Right renal pelvis (tissue), 4 donors: Measurements from ENCODE around the gene HPCAL1. TPM values are rescaled to one million over a fixed set of nuclear protein-coding genes. Genes with fewer than 3 reads are reported as not detected.

Experiments
- DNase-seq, 4 donors: peaks; one replicate each; pipeline ENCODE4 v3.0.0-alpha.2; 2013; ENCODE audit warnings: low read depth in 4 of 4, low spot score in 3 of 4, missing footprints in 1 of 4
- polyA plus RNA-seq, 4 donors: library from polyadenylated mRNA; unstranded; fragments of 120-200 nt; gene quantifications; one replicate each; pipeline ENCODE4 v1.2.1, GENCODE V29; 2013; ENCODE audit not compliant: insufficient read length in 4 of 4

Gene HPCAL1
- polyA plus RNA-seq, 4 donors = 23.9 to 36.8 (median 31.5) TPM

DNA sequence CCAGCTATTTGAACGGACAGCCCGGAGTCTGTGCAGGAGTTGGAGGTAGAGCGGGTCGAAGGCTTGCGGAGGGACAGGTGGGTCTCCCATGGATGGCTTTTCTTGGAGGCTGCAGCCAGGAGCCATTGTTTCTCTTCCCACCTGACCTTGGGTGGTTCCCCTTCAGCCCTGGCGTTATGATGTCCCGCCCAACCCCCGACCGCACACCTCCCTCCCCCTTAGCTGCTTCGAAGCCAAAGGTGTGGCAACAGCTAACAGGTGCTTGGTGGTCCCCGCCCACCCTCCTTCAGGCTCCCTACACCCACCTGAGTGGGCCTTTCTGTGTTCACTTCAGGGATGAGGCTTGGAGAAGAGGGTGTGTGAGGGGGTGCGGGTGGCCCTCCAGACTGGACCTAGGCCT, 62.7 kb downstream of the HPCAL1 start:
- DNase-seq = no peak

DNA sequence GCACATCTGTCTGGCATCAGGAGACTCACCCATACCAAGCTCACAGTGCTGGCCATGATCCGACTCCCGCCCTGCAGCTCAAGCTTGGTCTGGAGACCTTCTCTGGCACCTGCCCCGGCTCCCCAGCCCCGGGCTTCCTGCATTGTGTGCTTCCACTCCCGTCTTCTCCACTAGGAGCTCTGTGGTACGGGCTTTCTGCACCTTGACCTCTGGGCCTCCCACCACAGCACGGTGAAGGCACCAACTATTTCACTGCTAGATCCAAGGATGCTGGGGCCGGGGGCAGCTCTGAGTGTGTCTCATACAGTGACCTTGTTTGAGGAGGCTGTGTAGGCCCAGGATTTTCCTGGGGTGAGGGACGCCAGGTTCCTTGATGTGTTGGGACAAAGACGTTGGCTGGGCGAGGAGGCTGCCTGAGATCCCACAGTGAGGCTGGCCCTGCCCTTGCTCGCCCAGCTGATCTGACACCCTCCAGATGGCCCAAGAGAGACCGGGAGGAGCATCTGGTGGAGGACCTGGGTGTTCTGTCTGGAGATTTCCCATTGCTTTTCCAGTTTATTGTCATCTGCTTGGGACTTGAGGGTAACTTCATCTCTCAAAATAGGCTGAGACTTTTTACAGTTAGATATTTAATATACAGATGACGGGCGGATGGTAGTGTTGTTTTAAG, 64.0 kb downstream of the HPCAL1 start:
- no peak for DNase-seq

DNA sequence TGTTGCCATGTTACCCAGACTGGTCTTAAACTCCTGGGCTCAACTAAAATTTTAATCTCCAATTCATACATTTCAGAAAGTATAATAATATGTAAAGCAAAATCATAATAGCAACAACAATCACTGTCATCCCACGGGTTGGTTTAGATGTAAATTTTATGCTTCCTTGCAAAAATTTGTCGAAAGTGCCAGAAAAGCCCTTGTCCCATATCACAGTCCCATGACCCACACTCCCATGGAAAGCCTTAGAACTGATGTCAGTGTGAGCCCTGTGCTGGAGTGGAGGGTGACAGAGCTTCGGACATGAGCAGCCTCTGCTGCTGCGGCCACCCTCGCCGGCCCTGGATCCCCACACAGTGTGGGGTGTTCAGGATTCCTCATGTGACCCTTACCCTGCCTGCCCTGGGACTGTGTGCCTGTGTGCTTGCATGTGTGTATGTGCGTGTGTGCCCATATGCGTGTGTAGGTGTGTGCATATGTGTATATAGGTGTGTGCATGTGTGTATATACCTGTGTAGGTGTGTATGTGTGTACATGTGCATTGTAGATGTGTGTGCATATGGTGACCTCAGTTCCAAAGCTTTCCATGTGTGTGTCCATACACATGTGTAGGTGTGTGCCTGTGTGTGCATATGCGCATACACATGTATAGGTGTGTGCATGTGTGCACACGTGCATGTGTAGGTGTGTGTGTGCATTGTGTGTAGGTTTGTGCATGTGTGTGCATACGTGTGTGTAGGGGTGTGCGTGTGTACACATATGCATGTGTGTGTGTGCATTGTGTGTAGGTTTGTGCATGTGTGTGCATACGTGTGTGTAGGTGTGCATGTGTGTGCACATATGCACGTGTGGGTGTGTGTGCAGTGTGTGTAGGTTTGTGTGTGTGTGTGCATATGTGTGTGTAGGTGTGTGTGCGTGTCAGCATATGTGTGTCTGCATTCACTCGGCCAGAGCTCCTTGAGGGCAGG, 65.1 kb downstream of the HPCAL1 start:
- DNase-seq = no peak

DNA sequence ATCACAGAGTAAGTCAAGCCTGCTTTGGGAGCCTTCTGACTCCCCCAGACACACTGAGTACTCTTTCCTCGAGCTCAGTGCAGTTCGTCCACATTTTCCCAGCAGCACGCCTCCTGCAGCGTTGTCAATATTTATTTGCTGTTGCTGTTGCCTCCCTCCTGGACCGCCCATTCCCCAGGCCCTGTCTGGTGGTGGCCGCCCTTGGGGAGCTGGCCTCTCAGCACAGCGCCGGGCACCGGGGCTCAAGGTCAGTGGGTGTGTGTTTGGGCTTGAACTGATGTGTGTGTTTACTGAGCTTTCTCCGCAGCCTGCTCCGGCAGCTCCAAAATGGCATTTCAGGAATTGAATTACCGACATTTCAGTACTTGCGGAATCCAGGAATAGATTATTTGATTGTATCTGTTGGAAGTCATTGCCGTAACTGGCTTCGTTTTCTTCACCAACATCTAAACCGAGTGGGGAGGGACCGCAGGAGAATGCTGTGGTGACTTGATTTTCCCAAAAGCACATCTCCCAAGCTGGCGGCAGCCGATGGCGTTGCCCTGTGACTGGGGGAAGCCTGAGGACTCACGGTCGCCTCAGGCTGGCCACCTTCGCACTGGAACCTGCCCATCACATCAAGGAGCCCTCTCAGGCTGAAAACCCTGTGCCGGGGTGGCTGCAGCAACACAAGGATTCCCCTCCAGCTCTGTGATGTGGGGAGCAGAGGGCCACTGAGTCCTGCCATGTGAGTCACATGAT, 66.0 kb downstream of the HPCAL1 start:
- DNase-seq = no peak

DNA sequence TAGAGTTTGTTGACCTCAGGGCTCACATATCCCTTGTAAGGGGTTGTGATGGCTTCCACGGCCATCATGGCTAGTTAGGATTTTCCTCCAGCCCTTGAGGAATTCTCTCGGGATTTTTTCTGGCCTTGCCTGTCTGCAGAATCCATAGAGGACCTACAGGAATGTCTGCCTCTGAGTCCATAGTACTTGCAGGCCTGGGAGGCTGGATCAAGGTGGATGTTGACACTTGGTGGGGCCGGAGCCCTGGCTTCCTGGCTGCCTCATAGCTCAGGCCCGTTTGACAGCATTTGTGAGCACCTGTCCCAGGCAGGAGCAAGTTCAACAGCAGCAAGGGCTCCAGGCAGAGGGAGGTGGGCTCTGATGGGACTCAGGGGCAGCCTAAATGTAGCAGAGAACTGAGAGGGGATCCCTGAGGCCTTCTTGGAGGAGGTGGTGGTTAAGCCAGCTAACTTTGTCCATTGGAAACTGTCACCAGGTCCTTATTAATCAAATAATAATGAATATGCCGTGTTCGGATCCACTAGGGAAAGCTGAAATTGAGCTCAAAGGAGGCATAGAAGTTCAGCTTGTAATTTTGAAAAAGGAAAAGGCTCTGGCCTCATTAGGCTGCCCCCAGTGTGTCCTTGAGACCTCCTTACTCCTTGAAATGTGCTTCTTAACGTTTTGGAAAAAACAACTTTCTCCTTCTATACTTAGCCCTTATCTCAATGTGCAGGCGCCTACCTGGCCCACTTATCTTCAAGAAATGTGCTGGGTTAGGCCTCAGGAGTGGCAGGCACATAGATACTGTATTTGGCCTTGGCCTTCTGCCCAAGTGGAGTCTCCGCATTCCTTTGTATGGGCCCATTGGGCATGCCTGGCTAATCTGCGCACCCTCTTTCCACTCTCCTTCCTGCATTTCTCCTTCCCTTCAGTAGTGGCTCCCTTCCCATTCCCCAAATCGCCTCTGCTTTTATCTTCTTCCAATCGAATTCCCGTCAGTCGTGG, 66.9 kb downstream of the HPCAL1 start:
- DNase-seq = no peak

DNA sequence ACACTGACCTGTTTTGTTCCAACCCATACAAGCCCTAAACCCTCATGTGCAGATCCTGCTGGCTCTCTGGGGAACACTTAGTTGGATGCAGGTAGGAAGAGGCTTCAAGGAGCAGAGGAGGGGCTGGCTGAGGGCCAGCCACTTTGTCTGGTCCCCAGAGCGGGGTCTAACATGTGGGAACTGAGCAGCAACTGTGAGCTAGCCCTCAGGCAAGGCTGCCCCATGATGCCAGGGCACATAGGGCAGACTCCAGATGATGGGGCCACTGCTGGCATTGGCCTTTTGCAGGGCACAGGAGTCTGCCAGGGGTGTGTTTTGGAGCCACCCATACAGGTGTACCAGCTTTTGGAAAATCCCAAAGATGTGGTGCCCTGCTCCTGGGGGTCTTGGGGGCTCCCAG, 67.7 kb downstream of the HPCAL1 start:
- no peak for DNase-seq

DNA sequence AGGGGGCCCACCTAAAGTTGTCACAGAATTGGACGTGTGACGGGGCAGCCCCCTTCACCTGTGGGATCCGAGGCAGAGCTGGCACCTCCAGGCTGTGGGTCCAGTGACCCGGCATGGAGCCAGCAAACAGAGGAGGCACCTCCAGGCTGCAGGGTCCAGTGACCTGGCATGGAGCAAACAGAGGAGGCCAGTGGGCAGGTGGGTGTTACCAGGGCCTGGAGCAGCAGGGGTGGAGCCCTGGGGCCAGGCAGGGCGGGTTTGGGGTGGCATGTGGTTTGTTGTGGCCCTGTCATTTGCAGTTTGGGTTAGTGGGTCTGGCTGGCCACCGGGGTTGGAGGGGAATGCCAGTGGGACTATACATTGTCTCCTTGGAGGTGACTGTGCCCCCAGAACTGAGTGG, 68.2 kb downstream of the HPCAL1 start:
- no peak for DNase-seq

DNA sequence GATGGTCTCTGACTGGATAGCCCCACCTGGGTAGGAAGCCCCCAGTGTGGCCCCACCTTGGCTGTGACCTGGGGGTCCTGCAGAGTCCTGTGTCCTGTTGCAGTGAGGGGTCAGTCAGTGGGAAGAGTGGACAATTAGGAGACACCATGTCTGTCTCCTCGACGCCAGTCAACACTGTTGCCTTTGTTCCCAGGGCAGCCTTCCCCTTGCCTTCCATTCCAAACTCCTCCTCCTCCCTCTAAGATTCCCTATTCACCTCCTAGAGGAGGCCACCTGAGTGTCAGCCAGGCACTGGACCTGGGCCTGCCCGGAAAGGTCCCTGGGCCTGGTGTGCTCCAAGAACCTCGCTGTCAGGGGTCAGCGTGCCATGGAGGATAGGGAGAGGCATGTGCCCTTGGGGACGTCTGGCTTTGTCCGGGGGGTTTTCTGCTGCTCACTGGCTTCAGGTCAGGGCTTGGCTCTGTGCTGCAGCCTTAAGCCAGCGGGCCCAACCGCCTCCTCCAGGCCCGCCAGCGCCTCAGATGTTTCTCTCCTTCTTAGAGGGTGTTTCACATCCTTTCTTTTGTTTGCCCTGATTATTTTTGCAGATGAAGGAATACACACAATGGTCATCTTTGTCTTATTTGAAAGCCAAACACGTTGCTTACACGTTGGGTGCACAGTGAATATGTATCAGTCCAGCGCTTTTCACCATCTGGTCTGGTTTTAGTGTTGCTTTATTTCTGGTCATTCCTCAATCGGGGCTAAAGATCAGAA, 68.9 kb downstream of the HPCAL1 start:
- no peak for DNase-seq

DNA sequence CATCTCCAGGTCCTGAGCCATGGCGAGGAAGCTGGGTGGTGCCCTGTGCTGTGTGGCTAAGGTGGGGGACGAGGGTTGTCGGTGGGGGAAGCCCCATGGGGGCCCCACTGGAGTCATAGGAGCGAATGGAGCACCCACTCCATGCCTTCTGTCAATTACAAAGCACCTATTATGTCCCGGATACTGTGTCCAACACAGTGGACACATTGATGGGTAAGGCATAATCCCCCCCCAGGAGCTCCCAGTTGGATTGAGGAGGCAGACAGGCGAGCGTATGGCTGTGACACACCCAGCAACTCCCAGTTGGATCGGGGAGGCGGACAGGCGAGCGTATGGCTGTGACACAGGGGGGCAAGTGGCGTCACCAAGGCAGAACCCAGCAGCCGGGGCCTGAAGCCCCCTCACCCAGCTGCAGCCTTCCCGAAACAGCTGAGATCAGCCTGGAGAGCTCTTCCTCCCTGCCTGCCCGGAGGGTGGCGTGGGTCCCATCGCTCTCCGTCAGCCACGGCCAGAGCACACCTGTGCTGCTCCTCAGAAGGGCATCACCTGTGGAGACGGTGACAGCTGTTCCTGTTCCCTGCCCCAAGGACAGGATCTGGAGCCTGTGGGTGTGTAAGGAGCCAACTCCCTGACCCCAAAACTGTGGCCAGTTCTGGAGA, 69.6 kb downstream of the HPCAL1 start:
- no peak for DNase-seq

DNA sequence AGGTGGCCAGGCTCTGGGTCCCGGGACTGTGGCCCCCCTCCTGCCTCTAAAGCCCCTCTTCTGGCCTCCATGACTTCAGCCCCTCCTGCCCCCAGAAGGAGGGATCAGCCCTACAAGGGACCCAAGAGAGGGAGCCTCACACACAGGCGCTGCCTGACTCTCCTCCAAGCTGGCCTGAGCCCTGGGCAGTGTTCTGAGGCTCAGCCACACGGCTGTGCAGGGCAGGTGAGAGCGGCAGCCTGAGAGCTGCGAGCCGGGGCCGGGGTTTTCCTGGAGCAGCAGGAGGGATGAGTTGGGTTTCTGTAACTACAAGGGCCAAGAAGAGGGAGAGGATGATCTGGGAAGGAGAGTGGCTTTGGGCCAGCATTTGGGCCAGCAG, 70.1 kb downstream of the HPCAL1 start:
- DNase-seq = no peak

DNA sequence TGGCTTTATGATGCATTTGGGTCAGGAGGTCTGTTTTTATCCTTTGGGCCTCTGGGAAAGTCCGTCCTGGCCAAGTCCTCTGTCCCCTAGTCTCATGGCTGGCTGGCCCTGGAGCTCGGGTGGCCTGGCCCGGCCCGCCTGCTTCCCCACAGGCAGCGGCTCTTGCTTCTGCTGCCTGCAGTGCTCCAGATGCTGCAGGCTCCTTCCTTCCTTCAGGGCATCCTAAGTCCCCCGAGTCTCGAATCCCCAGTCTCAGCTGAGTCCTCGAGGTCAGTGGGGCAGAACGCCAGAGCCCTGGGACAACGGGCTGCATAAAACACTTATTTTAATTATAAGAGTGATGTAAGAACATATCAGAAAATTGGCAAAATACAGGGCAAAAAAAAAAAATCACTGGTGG, 71.2 kb downstream of the HPCAL1 start:
- DNase-seq = no peak

DNA sequence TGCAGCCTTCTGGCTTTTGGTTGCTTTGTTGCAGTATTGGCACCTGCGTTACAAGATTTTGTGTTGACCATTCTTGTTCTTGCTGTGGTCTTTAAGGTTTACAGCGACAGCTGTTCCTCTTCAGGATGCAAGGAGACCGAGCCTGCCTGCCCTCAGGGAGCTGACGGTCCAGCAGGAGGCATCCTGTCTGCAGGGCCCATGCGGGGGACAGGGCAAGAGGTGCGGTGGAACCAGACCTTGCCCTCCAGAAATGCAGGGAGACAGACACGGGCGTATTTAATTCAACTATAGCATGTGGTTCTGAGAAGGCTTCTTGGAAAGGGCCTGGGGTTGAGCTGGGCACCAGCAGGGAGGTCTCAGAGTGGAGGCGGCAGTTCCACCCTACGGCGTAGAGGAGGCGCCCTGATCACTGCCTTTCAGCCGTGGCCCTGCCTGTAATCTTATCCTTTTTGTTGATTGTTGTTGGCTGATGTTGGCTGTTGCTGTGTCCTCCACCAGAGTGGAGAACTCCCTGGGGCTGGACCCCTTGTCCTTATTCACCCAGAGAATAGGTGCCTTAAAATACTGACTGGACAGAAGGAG, 71.7 kb downstream of the HPCAL1 start:
- no peak for DNase-seq

DNA sequence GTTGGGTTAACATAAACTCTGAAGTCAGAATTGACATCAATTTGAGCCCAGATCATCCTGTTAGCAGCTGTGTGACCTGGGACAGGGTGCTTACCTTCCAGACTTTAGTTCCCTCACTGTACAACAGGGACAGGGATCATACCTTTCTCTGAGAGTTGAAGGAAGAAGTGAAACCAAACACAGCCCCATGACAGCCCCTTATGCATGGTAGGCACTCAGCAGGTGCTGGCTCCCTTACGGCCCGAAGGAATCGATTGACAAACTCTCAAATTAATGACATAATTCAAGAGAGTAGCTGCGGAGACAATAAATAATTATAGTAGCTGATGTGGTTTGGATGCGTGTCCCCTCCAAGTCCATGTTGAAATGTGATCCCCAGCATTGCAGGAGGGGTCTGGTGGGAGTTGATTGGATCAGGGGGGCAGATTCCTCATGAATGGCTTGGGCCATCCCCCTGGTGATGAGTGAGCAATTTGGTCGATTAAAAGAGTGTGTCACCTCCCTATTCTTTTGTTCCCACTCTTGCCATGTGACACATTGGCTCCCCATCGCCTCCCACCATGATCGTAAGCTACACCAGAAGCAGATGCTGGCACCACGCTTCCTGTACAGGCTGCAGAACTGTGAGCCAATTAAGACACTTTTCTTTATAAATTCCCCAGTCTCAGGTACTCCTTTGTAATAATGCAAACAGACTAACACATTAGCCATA, 73.0 kb downstream of the HPCAL1 start:
- DNase-seq = no peak

DNA sequence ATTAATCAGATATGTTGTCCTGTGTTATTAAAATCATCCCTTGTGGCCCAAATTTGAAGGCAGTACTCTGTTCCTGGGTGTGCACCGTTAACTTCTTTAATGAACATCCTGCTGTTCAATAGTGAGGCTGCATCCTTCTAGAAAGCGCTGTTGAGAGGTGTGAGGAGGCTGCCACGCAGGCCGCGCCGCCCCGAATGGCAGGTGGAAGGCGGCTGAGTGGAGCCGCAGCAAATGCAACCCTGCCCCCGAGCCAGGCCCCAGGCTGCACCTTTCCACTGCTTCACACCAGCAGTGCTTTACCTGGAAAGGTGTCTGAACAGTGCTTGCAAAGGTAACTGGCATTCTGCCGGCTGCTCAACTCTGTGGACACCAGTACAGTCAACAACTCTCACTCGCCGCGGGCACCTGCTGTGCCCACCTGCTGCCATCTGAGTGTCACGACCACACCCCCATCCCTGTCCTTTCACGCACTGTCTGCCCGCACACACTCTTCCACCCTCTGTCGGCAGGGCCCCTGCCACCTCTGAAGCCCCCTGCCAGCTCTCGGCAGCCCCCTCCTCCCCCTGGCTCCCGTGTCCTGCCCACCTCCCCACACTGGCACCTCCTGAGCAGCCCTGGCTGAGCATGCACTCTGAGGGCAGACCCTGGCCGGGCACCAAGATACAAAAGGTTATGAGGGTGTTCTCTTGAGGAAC, 74.5 kb downstream of the HPCAL1 start:
- no peak for DNase-seq

DNA sequence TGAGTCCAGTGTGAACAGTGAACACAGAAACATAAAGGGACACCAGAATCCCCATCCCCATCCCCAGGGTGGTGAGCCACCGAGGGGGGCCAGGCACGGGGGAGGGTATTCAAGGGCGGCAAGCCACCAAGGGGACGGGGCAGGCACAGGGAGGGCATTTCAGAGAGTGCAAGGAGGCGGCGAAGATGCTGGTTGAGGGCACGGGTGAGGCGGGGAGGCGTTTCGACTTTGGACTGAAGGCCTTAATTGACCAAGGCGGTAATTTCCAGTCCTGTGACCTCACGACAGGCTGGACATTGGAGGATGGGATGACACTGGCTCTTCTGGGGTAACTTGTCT, 75.0 kb downstream of the HPCAL1 start:
- DNase-seq = no peak

DNA sequence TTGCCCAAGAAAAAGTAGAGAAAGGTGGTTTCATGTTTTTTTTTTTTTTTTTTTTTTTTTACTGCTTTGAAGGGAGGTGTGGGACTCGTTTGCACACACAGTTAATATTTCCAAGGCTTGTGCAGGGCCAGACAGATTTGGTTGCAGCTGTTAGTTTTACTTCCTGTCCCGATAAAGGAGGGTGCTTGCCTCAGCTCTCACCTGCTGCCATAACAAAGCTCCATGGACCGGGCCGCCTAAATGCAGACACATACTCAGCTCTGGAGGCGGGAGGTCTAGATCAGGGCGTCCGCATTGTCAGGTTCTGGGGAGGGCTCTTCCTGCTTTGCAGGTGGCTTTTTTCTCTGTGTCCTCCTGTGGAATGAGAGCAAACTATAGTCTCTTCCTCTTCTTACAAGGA, 75.5 kb downstream of the HPCAL1 start:
- DNase-seq = no peak
